Neuronal stem cell (in vitro differentiated cells): ENCODE data around the gene FAM217A.

Source experiments
- DNase-seq: peaks from one replicate; pipeline ENCODE4 v3.0.0-alpha.2; 2013; ENCODE audit warnings: low spot score
- H2AFZ ChIP-seq: one replicate; pipeline ENCODE4 v1.6.1; 2013; ENCODE audit warnings: mild to moderate bottlenecking, low read length, inconsistent platforms
- H2AK5ac ChIP-seq: 2 replicates; pipeline ENCODE4 v1.6.1; 2013; ENCODE audit warnings: low read depth, mild to moderate bottlenecking, inconsistent platforms, low read length, moderate library complexity, mixed read lengths
- H2BK120ac ChIP-seq: 2 replicates; pipeline ENCODE4 v1.6.1; 2013; ENCODE audit warnings: low read depth, mild to moderate bottlenecking, inconsistent platforms, low read length, moderate library complexity, mixed read lengths
- H2BK12ac ChIP-seq: one replicate; pipeline ENCODE4 v1.6.1; 2013; ENCODE audit warnings: low read length, inconsistent platforms
- H2BK15ac ChIP-seq: 2 replicates; pipeline ENCODE4 v1.6.1; 2013; ENCODE audit warnings: mild to moderate bottlenecking, low read length, inconsistent platforms, mixed read lengths
- H2BK5ac ChIP-seq: one replicate; pipeline ENCODE4 v1.6.1; 2013; ENCODE audit warnings: inconsistent platforms, mild to moderate bottlenecking, low read length, moderate library complexity
- H3K14ac ChIP-seq: one replicate; pipeline ENCODE4 v1.6.1; 2013; ENCODE audit warnings: low read length, inconsistent platforms
- H3K18ac ChIP-seq: 2 replicates; pipeline ENCODE4 v1.6.1; 2013; ENCODE audit warnings: low read length, inconsistent platforms
- H3K23ac ChIP-seq: 2 replicates; pipeline ENCODE4 v1.6.1; 2013; ENCODE audit warnings: low read depth, mild to moderate bottlenecking, mixed read lengths, low read length, inconsistent platforms; ENCODE audit not compliant: poor library complexity
- H3K27ac ChIP-seq: replicated peaks from 3 replicates; pipeline ENCODE4 v1.5.1; 2013; ENCODE audit warnings: low read length, inconsistent platforms
- H3K27me3 ChIP-seq, 3 experiments: 2 replicates each; pipeline ENCODE4 v1.6.1; 2013; ENCODE audit warnings: low read length in 3 of 3, mild to moderate bottlenecking in 2 of 3, inconsistent platforms in 1 of 3, low read depth in 1 of 3, mixed read lengths in 1 of 3, moderate library complexity in 1 of 3; ENCODE audit not compliant: control insufficient read depth in 3 of 3, insufficient read depth in 3 of 3
- H3K36me3 ChIP-seq, 2 donors: replicated peaks in 1 of 2; 2 replicates each; pipeline ENCODE4 v1.6.1; 2013; ENCODE audit warnings: low read length in 2 of 2; ENCODE audit not compliant: control insufficient read depth in 2 of 2, insufficient read depth in 2 of 2
- H3K4ac ChIP-seq: 2 replicates; pipeline ENCODE4 v1.6.1; 2013; ENCODE audit warnings: inconsistent platforms, mild to moderate bottlenecking, low read length, moderate library complexity
- H3K4me1 ChIP-seq, 2 donors: 1 replicate in 1 of 2; 2 replicates in 1 of 2; pipeline ENCODE4 v1.6.1; 2013; ENCODE audit warnings: low read length in 2 of 2, low read depth in 1 of 2; ENCODE audit not compliant: control insufficient read depth in 2 of 2, insufficient read depth in 1 of 2
- H3K4me2 ChIP-seq: one replicate; pipeline ENCODE4 v1.6.1; 2013; ENCODE audit warnings: mild to moderate bottlenecking, low read length, inconsistent platforms; ENCODE audit not compliant: insufficient read depth, poor library complexity, severe bottlenecking
- H3K4me3 ChIP-seq, 2 donors: 2 replicates each; pipeline ENCODE4 v1.5.1; 2013; ENCODE audit warnings: low read length in 2 of 2, mild to moderate bottlenecking in 2 of 2, inconsistent platforms in 1 of 2, moderate library complexity in 1 of 2
- H3K79me1 ChIP-seq: one replicate; pipeline ENCODE4 v1.6.1; 2013; ENCODE audit warnings: low read depth, mild to moderate bottlenecking, inconsistent platforms, low read length, moderate library complexity
- H3K9ac ChIP-seq: one replicate; pipeline ENCODE4 v1.6.1; 2013; ENCODE audit warnings: mild to moderate bottlenecking, low read depth, low read length, inconsistent platforms; ENCODE audit not compliant: poor library complexity
- H3K9me3 ChIP-seq, 2 donors: replicated peaks in 1 of 2; 2 replicates each; pipeline versions ENCODE3 to v1.6.1; 2013; ENCODE audit warnings: low read length in 2 of 2, mild to moderate bottlenecking in 2 of 2, inconsistent platforms in 1 of 2, low read depth in 1 of 2, mixed read lengths in 1 of 2, moderate library complexity in 1 of 2; ENCODE audit not compliant: control insufficient read depth in 2 of 2, insufficient read depth in 1 of 2
- H4K8ac ChIP-seq: one replicate; pipeline ENCODE4 v1.6.1; 2013; ENCODE audit warnings: low read depth, mild to moderate bottlenecking, inconsistent platforms, low read length, moderate library complexity
- H4K91ac ChIP-seq: one replicate; pipeline ENCODE4 v1.6.1; 2013; ENCODE audit warnings: low read length, low read depth, mild to moderate bottlenecking, inconsistent platforms; ENCODE audit not compliant: poor library complexity
- WGBS, 2 donors: extraction: QIAGEN DNeasy Blood & Tissue Kit; methylation state at CpG; one replicate each; pipeline ENCODE4 v1.1.7; 2013; ENCODE audit warnings: missing lambda C conversion rate in 2 of 2, mixed read lengths in 1 of 2; ENCODE audit not compliant: insufficient read length in 2 of 2, insufficient replicate concordance in 1 of 2; ENCODE audit errors: extremely low coverage in 2 of 2; 5-methylcytosine and 5-hydroxymethylcytosine counted together

The FAM217A gene

GRCh38 chr6:4071330-4071729, 7.6 kb downstream of the FAM217A start:
- Histone ChIP-seq H3K23ac (no peak overlapping the region), H4K91ac (no peak overlapping the region), H3K36me3 (peaks cover 0 to 2% of the 10 kb centered on the region in 2 donors), H3K18ac (no peak overlapping the region), H2AFZ (no peak overlapping the region), H3K4me2 (no peak overlapping the region), H3K79me1 (no peaks in the 10 kb centered on the region), H2BK120ac (no peak overlapping the region), H2BK12ac (no peak overlapping the region), H3K9ac (no peak overlapping the region), H3K27me3 (no peaks in the 10 kb centered on the region), H4K8ac (no peak overlapping the region), H3K4me1 (no peaks in the 10 kb centered on the region), H3K14ac (no peak overlapping the region), H2AK5ac (no peak overlapping the region), H2BK15ac (no peak overlapping the region), H3K27ac (no peak overlapping the region), H3K4me3 (no peak overlapping the region), H3K9me3 (no peaks in the 10 kb centered on the region), H3K4ac (no peak overlapping the region), H2BK5ac (no peak overlapping the region)
- WGBS, 2 donors = no CpG with 5 or more reads among the region's 4 CpGs
- DNase-seq = no peak

- Histone ChIP-seq H3K9ac (no peak overlapping the region), H3K23ac (no peak overlapping the region), H2BK120ac (no peak overlapping the region), H3K9me3 (no peaks in the 10 kb centered on the region), H3K18ac (no peak overlapping the region), H2BK5ac (no peak overlapping the region), H2AK5ac (no peak overlapping the region), H3K36me3 (peaks cover 0 to 23% of the 10 kb centered on the region in 2 donors), H3K4me1 (no peaks in the 10 kb centered on the region), H4K91ac (no peak overlapping the region), H2BK12ac (no peak overlapping the region), H3K4me3 (no peak overlapping the region), H2AFZ (no peak overlapping the region), H4K8ac (no peak overlapping the region), H3K79me1 (no peaks in the 10 kb centered on the region), H3K27ac (no peak overlapping the region), H3K4ac (no peak overlapping the region), H3K14ac (no peak overlapping the region), H2BK15ac (no peak overlapping the region), H3K4me2 (no peak overlapping the region), H3K27me3 (no peaks in the 10 kb centered on the region)
- no peak for DNase-seq
- WGBS, 2 donors = no CpG with 5 or more reads among the region's 6 CpGs
These were observed 9.7 kb downstream of the FAM217A start for GRCh38 chr6:4069199-4069598.

- Histone ChIP-seq H2BK120ac (no peak overlapping the region), H3K4me3 (no peak overlapping the region), H4K8ac (no peak overlapping the region), H4K91ac (no peak overlapping the region), H3K23ac (no peak overlapping the region), H3K27ac (no peak overlapping the region), H2BK15ac (no peak overlapping the region), H3K36me3 (peaks cover 1 to 38% of the 10 kb centered on the region in 2 donors), H3K9me3 (no peaks in the 10 kb centered on the region), H3K18ac (no peak overlapping the region), H3K4me2 (no peak overlapping the region), H2BK12ac (no peak overlapping the region), H2AK5ac (no peak overlapping the region), H2AFZ (no peak overlapping the region), H3K9ac (no peak overlapping the region), H3K4ac (no peak overlapping the region), H3K4me1 (no peaks in the 10 kb centered on the region), H2BK5ac (no peak overlapping the region), H3K79me1 (no peaks in the 10 kb centered on the region), H3K14ac (no peak overlapping the region), H3K27me3 (no peaks in the 10 kb centered on the region)
- no peak for DNase-seq
- no CpG with 5 or more reads among the region's 1 CpG for WGBS, 2 donors
These were observed 11.3 kb downstream of the FAM217A start for GRCh38 chr6:4067673-4068072.

- no peak overlapping the region for H3K14ac ChIP-seq
- no peak overlapping the region for H3K9ac ChIP-seq
- H2BK12ac ChIP-seq = no peak overlapping the region
- no peak overlapping the region for H3K4ac ChIP-seq
- H3K18ac ChIP-seq = no peak overlapping the region
- peaks cover 3 to 53% of the 10 kb centered on the region in 2 donors for H3K36me3 ChIP-seq
- H3K23ac ChIP-seq = no peak overlapping the region
- H3K27ac ChIP-seq = no peak overlapping the region
- H2BK5ac ChIP-seq = no peak overlapping the region
- no peaks in the 10 kb centered on the region for H3K79me1 ChIP-seq
- no peak overlapping the region for H2AFZ ChIP-seq
- H3K27me3 ChIP-seq = no peaks in the 10 kb centered on the region
- no peak overlapping the region for H3K4me3 ChIP-seq
- H4K8ac ChIP-seq = no peak overlapping the region
- no peak overlapping the region for H2AK5ac ChIP-seq
- no CpG with 5 or more reads among the region's 7 CpGs for WGBS, 2 donors
- H3K4me2 ChIP-seq = no peak overlapping the region
- DNase-seq = no peak
- no peak overlapping the region for H2BK15ac ChIP-seq
- no peaks in the 10 kb centered on the region for H3K9me3 ChIP-seq
- no peak overlapping the region for H4K91ac ChIP-seq
- no peaks in the 10 kb centered on the region for H3K4me1 ChIP-seq
- no peak overlapping the region for H2BK120ac ChIP-seq
These were observed 12.7 kb downstream of the FAM217A start for GRCh38 chr6:4066029-4066755.
